PC-3 (cell line): ENCODE data around the gene ZNF689. TPM values are rescaled to one million over a fixed set of nuclear protein-coding genes. Genes with fewer than 3 reads are reported as not detected.
A peak's percentile ranks its signal among the peaks of the same experiment; 100 is the strongest.

Source experiments
- ATAC-seq: fragments of 200-7000 bp; cut with Tn5 transposase; 2 replicates; pipeline ENCODE4 v1.9.1; 2020; ENCODE audit warnings: mild to moderate bottlenecking, moderate library complexity
- BruUV-seq: library from RNA; stranded (reverse); fragments of 400-500 nt; replicated peaks from 2 replicates; lab custom pipeline; 2021; lab: Mats Ljungman, UMichigan
- CTCF ChIA-PET: fragments of 300-600 bp; sonication (Branson Sonifier 250); formaldehyde crosslinking; loops from one replicate; lab custom pipeline; 2022; ENCODE audit warnings: antibody characterized with exemption; lab: Charles Lee
- POLR2A ChIA-PET: fragments of 300-600 bp; sonication (Branson Sonifier 250); formaldehyde crosslinking; loops from one replicate; lab custom pipeline; 2022; ENCODE audit warnings: antibody characterized with exemption; ENCODE audit not compliant: unreplicated experiment; lab: Charles Lee
- DNase-seq: peaks from one replicate; pipeline ENCODE4 v3.0.0-alpha.2; 2015
- H2AFZ ChIP-seq: fragments of 300-600 bp; sonication (generic); 2 replicates; pipeline ENCODE4 v1.6.0; 2016; ENCODE audit warnings: antibody characterized with exemption, low read length
- H3F3A ChIP-seq: fragments of 300-600 bp; sonication (generic); one replicate; pipeline ENCODE4 v1.6.0; 2017; ENCODE audit warnings: antibody characterized with exemption, low read length, control low read depth, mild to moderate bottlenecking; ENCODE audit not compliant: unreplicated experiment
- H3K27ac ChIP-seq: fragments of 300-600 bp; sonication (generic); 2 replicates; pipeline ENCODE4 v1.5.1; 2016; ENCODE audit warnings: mild to moderate bottlenecking, low read length
- H3K27me3 ChIP-seq: fragments of 300-600 bp; sonication (generic); 2 replicates; pipeline ENCODE4 v1.6.1; 2016; ENCODE audit warnings: low read length, mixed read lengths
- H3K36me3 ChIP-seq: fragments of 300-600 bp; sonication (generic); 2 replicates; pipeline ENCODE4 v1.6.1; 2016; ENCODE audit warnings: low read depth, mixed run types, low read length, mixed read lengths
- H3K4me1 ChIP-seq: fragments of 300-600 bp; sonication (generic); 2 replicates; pipeline ENCODE4 v1.5.1; 2016; ENCODE audit warnings: low read length; ENCODE audit not compliant: insufficient read depth
- H3K4me2 ChIP-seq: fragments of 300-600 bp; sonication (generic); 2 replicates; pipeline ENCODE4 v1.6.0; 2016; ENCODE audit warnings: low read length
- H3K4me3 ChIP-seq: fragments of 300-600 bp; sonication (generic); 2 replicates; pipeline ENCODE4 v1.5.1; 2016; ENCODE audit warnings: mild to moderate bottlenecking, low read length, mixed read lengths
- H3K79me2 ChIP-seq: fragments of 300-600 bp; sonication (generic); 2 replicates; pipeline ENCODE4 v1.6.1; 2017; ENCODE audit warnings: low read length, mixed read lengths
- H3K9ac ChIP-seq: fragments of 300-600 bp; sonication (generic); 2 replicates; pipeline ENCODE4 v1.6.0; 2016; ENCODE audit warnings: mild to moderate bottlenecking, low read length
- H3K9me2 ChIP-seq: fragments of 300-600 bp; sonication (generic); replicated peaks from 2 replicates; pipeline ENCODE4 v1.6.1; 2016; ENCODE audit warnings: mixed run types, low read length, mixed read lengths
- H3K9me3 ChIP-seq: fragments of 300-600 bp; sonication (generic); 2 replicates; pipeline ENCODE4 v1.6.1; 2016; ENCODE audit warnings: low read length, mixed read lengths
- H4K20me1 ChIP-seq: fragments of 300-600 bp; sonication (generic); 2 replicates; pipeline ENCODE4 v1.6.1; 2016; ENCODE audit warnings: low read length, mixed read lengths
- EZH2 ChIP-seq: fragments of 300-600 bp; sonication (generic); IDR thresholded peaks from one replicate; pipeline ENCODE4 v1.6.1; 2017; ENCODE audit warnings: antibody characterized with exemption, mild to moderate bottlenecking, low read length; ENCODE audit not compliant: unreplicated experiment
- EZH2phosphoT487 ChIP-seq: fragments of 300-600 bp; sonication (generic); IDR thresholded peaks from 2 replicates; pipeline ENCODE4 v1.6.1; 2018; ENCODE audit warnings: mild to moderate bottlenecking, antibody characterized with exemption, low read length, borderline replicate concordance
- intact Hi-C: fragments of 100-400 bp; cut with micrococcal nuclease; formaldehyde crosslinking; loops from 2 replicates; pipeline ENCODE4 v1.9.0; 2023
- total RNA-seq: library from RNA; depleted of rRNA; stranded (reverse); fragments of >200 nt; gene quantifications from 2 replicates; pipeline ENCODE4 v1.2.3, GENCODE V29; 2014
- TF ChIP-seq, protein P1 (sequence below): fragments of 300-600 bp; sonication (generic); conservative IDR thresholded peaks from 2 replicates; pipeline ENCODE4 v1.5.1; 2017; ENCODE audit warnings: antibody characterized with exemption, low read depth, mild to moderate bottlenecking, low read length

ZNF689 gene
- total RNA-seq, 1 experiment from 2014 or later: 6.0 TPM

DNA sequence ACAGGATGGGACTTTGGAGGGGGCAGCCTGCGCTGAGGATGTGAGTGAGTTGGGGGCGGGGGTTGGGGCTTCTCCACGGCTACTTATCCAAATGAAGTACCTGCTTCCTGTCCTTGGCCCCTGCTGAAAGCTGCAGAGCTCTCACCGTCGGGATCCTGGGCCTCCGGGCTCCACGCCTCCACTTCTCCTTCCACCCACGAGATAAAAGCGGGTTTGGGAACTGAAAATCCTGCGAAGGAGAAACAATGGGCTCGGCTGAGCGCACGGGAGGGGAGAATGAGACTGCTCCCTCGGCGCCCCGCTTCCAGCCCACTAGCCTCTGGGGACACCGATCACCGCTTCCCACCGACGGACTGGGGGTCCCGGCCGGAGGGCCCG is 25.2 kb downstream of the ZNF689 start:
- ATAC-seq: peak; percentile 7
- CTCF ChIA-PET: interaction anchor here (0.6 kb wide), 1 partner anchor 155 kb away, joined by 3 read pairs; the partner anchor contains the start of gene DCTPP1
- peak overlapping the region; percentile 77 for H3K27ac ChIP-seq
- no peaks in the 10 kb centered on the region for H4K20me1 ChIP-seq
- peaks cover 48% of the 10 kb centered on the region for H3K79me2 ChIP-seq
- H3K4me3 ChIP-seq: peak overlapping the region; percentile 83
- H3K9me2 ChIP-seq: no peaks in the 10 kb centered on the region
- H3K4me2 ChIP-seq: peak overlapping the region; percentile 99
- TF ChIP-seq, protein P1, sequence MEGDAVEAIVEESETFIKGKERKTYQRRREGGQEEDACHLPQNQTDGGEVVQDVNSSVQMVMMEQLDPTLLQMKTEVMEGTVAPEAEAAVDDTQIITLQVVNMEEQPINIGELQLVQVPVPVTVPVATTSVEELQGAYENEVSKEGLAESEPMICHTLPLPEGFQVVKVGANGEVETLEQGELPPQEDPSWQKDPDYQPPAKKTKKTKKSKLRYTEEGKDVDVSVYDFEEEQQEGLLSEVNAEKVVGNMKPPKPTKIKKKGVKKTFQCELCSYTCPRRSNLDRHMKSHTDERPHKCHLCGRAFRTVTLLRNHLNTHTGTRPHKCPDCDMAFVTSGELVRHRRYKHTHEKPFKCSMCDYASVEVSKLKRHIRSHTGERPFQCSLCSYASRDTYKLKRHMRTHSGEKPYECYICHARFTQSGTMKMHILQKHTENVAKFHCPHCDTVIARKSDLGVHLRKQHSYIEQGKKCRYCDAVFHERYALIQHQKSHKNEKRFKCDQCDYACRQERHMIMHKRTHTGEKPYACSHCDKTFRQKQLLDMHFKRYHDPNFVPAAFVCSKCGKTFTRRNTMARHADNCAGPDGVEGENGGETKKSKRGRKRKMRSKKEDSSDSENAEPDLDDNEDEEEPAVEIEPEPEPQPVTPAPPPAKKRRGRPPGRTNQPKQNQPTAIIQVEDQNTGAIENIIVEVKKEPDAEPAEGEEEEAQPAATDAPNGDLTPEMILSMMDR: no peak
- TF ChIP-seq EZH2 (no peak), EZH2phosphoT487 (no peak)
- no peaks in the 10 kb centered on the region for H3K27me3 ChIP-seq
- peaks cover 13% of the 10 kb centered on the region; the same call in 1 of the 2 replicates for H3K4me1 ChIP-seq
- intact Hi-C loops: loop anchor here (1.0 kb wide), 1 partner anchor 27 kb away; the partner anchor contains the start of gene ZNF764
- peak overlapping the region; percentile 95 for H3K9ac ChIP-seq
- no peaks in the 10 kb centered on the region for H3K9me3 ChIP-seq
- peak; percentile 4 for DNase-seq
- peak overlapping the region; percentile 90 for H2AFZ ChIP-seq
- POLR2A ChIA-PET: interaction anchor here (0.8 kb wide), 1 partner anchor 27 kb away, joined by 5 read pairs; the partner anchor contains the start of gene ZNF764
- H3F3A ChIP-seq: no peaks in the 10 kb centered on the region
- peaks cover 4% of the 10 kb centered on the region; the same call in 1 of the 2 replicates for H3K36me3 ChIP-seq
- TSS peak; percentile 58 for BruUV-seq

DNA sequence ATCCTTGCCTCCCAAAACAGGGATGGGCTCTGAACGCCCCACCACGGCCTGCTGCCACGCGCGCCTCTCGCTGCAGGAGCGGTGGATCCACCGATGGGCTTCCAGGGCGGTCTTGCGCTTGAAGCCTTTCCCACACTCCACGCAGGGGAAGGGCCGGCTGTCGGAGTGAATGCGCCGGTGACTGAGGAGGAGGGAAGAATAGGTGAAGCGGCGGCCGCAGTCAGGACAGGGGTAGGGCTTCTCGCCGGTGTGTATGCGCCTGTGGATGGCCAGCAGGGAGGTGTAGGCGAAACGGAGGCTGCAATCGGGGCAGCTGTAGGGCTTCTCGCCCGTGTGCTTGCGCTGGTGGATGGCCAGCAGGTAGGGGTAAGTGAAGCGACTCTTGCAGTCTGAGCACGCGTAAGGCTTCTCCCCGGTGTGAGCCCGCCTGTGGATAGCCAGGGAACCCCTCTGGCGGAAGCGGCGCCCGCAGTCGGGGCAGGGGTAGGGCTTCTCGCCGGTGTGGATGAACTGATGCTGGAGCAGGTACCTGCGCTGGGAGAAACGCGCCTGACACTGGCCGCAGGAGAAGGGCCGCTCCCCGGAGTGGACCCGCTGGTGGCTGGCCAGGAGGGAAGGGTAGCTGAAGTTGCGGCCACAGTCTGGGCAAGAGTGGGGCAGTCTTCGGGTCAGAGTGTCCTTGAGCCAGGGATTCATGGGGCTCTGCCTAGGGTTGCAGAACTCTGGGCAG is 27.4 kb downstream of the ZNF689 start:
- POLR2A ChIA-PET: no interaction called here
- Histone ChIP-seq H3K79me2 (peaks cover 47% of the 10 kb centered on the region), H3K9me3 (no peaks in the 10 kb centered on the region), H3K9me2 (no peaks in the 10 kb centered on the region), H3K27me3 (no peaks in the 10 kb centered on the region), H3F3A (no peaks in the 10 kb centered on the region), H3K36me3 (peaks cover 6% of the 10 kb centered on the region; the same call in 1 of the 2 replicates), H2AFZ (no peak overlapping the region), H4K20me1 (no peaks in the 10 kb centered on the region), H3K4me3 (no peak overlapping the region), H3K27ac (no peak overlapping the region), H3K9ac (no peak overlapping the region), H3K4me1 (peaks cover 13% of the 10 kb centered on the region; the same call in 1 of the 2 replicates), H3K4me2 (no peak overlapping the region)
- TF ChIP-seq EZH2phosphoT487: no peak
- TF ChIP-seq, protein P1: no peak
- no peak for TF ChIP-seq EZH2
- intact Hi-C loops: no loop called here
- no TSS peak for BruUV-seq
- no peak for DNase-seq
- CTCF ChIA-PET: no interaction called here
- no peak for ATAC-seq

DNA sequence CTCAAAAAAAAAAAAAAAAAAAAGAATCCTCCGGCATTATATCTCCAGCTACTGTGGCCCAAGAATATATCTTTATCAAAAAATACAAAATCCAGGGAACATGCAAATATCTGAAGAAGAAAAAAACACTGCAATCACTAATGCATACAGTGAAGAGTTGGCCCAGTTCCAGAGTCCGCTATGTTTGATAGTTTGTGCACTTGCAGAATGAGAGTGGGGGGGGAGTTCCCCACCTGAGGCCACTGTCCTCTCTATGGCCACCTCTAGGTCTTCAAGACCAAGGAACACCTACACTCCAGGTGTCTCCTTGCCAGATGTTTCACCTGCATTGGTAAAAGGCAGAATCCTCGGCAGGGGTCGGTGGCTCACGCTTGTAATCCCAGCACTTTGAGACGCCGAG is 28.7 kb downstream of the ZNF689 start:
- H3K27ac ChIP-seq: no peak overlapping the region
- no TSS peak for BruUV-seq
- H3K79me2 ChIP-seq: peaks cover 35% of the 10 kb centered on the region
- H2AFZ ChIP-seq: no peak overlapping the region
- CTCF ChIA-PET: no interaction called here
- peaks cover 6% of the 10 kb centered on the region; the same call in 1 of the 2 replicates for H3K36me3 ChIP-seq
- POLR2A ChIA-PET: no interaction called here
- no peak overlapping the region for H3K4me2 ChIP-seq
- no peaks in the 10 kb centered on the region for H3K9me2 ChIP-seq
- DNase-seq (no peak), ATAC-seq (no peak)
- no peaks in the 10 kb centered on the region for H3K9me3 ChIP-seq
- no peaks in the 10 kb centered on the region for H4K20me1 ChIP-seq
- H3K4me1 ChIP-seq: peaks cover 9% of the 10 kb centered on the region; the same call in 1 of the 2 replicates
- H3K9ac ChIP-seq: no peak overlapping the region
- intact Hi-C loops: no loop called here
- no peaks in the 10 kb centered on the region for H3K27me3 ChIP-seq
- no peak overlapping the region for H3K4me3 ChIP-seq
- no peaks in the 10 kb centered on the region for H3F3A ChIP-seq
- TF ChIP-seq, protein P1: no peak
- no peak for TF ChIP-seq EZH2
